Measurements from ENCODE around the gene AFF3. TPM values are rescaled to one million over a fixed set of nuclear protein-coding genes. Genes with fewer than 3 reads are reported as not detected.
"Not testable (repeated sequence)": the region's sequence is repeated elsewhere in the genome, so short reads cannot be mapped to it uniquely, and the experiment has no call there.

Gene AFF3
- total and polyA plus RNA-seq, 12 donors = 1.1 to 7.5 (median 3.9) TPM

- H3K4me1 ChIP-seq (replicated peaks in 1 of 2) = peaks cover 0 to 6% of the 10 kb centered on the region in 2 donors
- no peaks in the 10 kb centered on the region for H3K9me3 ChIP-seq (replicated peaks in 1 of 3)
- no peaks in the 10 kb centered on the region for H3K36me3 ChIP-seq (replicated peaks in 1 of 2)
- intact Hi-C loops (cut with DNase I) = no loop called here
- H3K4me3 ChIP-seq = no peak overlapping the region
- TF ChIP-seq CTCF (IDR thresholded peaks at IDR 0.05) (no peak), POLR2A (IDR thresholded peaks at IDR 0.05) (no peak)
- 93 to 95% (median 93%) methylated on average over 7 of the region's 7 CpGs for WGBS, 4 donors
- DNase-seq = no peak
- no peaks in the 10 kb centered on the region for H3K27me3 ChIP-seq
- H3K27ac ChIP-seq = no peak overlapping the region
These were observed 634.2 kb downstream of the AFF3 start for GRCh38 chr2:99507937-99508818.

DNA sequence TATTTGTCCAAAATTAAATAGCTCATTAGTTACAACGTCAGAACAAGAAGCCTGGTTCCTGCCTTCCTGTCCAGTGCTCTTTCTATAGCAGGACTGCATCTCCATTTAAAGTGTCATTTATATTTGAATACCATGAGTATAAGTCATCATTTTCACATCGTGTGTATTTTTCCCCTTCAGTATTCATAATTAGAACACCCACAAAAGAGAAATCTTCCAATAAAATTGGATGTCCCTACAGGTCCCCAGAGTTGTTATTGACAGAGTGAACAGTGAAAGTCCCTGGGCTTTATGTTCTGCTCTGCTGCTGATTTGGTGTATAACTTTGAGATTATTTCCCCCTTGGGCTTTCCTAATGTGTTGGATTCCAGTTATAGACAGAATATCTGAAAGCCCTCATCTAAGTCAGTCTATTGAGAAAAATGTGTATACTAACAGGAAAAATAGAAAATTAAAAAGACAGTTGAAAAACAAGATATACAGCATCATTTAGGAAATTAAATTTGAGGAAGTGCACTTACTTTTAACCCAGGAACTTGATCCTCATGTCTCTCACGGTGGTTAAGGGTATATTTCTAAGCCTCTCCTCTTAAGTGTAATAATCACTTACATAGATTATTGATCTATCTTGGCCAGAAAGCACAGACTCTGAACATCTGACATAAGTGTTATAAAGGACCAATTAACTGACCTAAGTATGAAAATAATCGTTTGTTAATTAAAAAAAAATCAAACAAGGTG, 637.4 kb downstream of the AFF3 start:
- DNase-seq = no peak
- no peaks in the 10 kb centered on the region for H3K36me3 ChIP-seq (replicated peaks in 1 of 2)
- H3K27me3 ChIP-seq = no peaks in the 10 kb centered on the region
- H3K4me1 ChIP-seq (replicated peaks in 1 of 2) = no peaks in the 10 kb centered on the region
- WGBS, 4 donors = 45 to 56% (median 54%) methylated on average over 4 of the region's 4 CpGs
- TF ChIP-seq POLR2A (IDR thresholded peaks at IDR 0.05) (no peak), CTCF (IDR thresholded peaks at IDR 0.05) (no peak)
- no peak overlapping the region for H3K4me3 ChIP-seq
- H3K27ac ChIP-seq = no peak overlapping the region
- H3K9me3 ChIP-seq (replicated peaks in 1 of 3) = no peaks in the 10 kb centered on the region
- intact Hi-C loops (cut with DNase I) = no loop called here

GRCh38 chr2:99503662-99504416, 638.6 kb downstream of the AFF3 start:
- H3K9me3 ChIP-seq (replicated peaks in 1 of 3); H3K36me3 ChIP-seq (replicated peaks in 1 of 2); H3K4me1 ChIP-seq (replicated peaks in 1 of 2); H3K27me3 ChIP-seq; H3K27ac ChIP-seq; intact Hi-C loops (cut with DNase I); DNase-seq; H3K4me3 ChIP-seq: not testable (repeated sequence)
- 87 to 89% (median 88%) methylated on average over 8 of the region's 8 CpGs for WGBS, 4 donors

DNA sequence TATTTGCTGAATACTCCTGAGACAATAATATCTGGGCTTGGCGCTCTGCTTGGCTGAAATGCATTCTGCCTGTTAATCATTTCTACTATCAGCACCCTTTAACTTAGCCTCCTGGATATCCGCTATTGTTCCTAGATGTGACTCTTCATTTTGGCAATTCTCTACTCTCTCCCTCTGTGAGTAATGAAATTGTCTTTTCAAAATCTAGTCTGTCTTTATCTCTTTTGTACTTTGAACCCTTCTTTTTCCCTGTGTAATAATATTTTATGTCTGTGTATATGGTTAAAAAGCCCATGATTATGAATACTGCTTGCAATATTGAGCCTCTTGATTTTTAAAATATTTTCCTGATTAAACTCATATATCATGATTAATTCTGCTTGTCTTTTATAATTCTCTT, 646.4 kb downstream of the AFF3 start:
- Histone ChIP-seq H3K27ac (no peak overlapping the region), H3K36me3 (replicated peaks in 1 of 2) (no peaks in the 10 kb centered on the region), H3K27me3 (peaks cover 3% of the 10 kb centered on the region), H3K4me3 (no peak overlapping the region), H3K9me3 (replicated peaks in 1 of 3) (no peaks in the 10 kb centered on the region), H3K4me1 (replicated peaks in 1 of 2) (peaks cover 0 to 2% of the 10 kb centered on the region in 2 donors)
- WGBS, 4 donors = 81 to 90% (median 86%) methylated on average over 2 of the region's 2 CpGs
- TF ChIP-seq POLR2A (IDR thresholded peaks at IDR 0.05) (no peak), CTCF (IDR thresholded peaks at IDR 0.05) (no peak)
- no peak for DNase-seq
- intact Hi-C loops (cut with DNase I) = no loop called here

Other genes starting within 250 kb of the AFF3 start
- 100 to 1,000 TPM in 1 of 9 donors, 10 to 100 TPM in 8; 20.6 to 110 (median 59.4) TPM for gene LONRF2, start 179.9 kb upstream of the AFF3 start, total RNA-seq
- gene LONRF2, start 179.9 kb upstream of the AFF3 start, polyA plus RNA-seq = 10 to 100 TPM in 1 of 3 donors, 1 to 10 TPM in 2; 8.1 to 32.5 (median 8.4) TPM